Stomach (tissue), 9 donors: ENCODE measurements around the gene TAGLN2. TPM values are rescaled to one million over a fixed set of nuclear protein-coding genes. Genes with fewer than 3 reads are reported as not detected.

Experiments
- DNase-seq, 2 donors: peaks; one replicate each; pipeline versions ENCODE4 v3.0.0 to v3.0.0-alpha.2; 2013 to 2019
- H3K27ac ChIP-seq, 5 donors: fragments of 200-600 bp in 4 of 5; sonication (generic) in 4 of 5; one replicate each; pipeline ENCODE4 v1.5.1; 2013 to 2019; ENCODE audit warnings: mild to moderate bottlenecking in 1 of 5, moderate library complexity in 1 of 5
- H3K27me3 ChIP-seq, 3 donors: fragments of 200-600 bp; sonication (generic); one replicate each; pipeline ENCODE4 v1.5.1; 2017 to 2019; ENCODE audit warnings: mixed run types in 1 of 3
- H3K36me3 ChIP-seq, 4 donors: fragments of 200-600 bp; sonication (generic); 1 replicate in 3 of 4; 2 replicates in 1 of 4; pipeline ENCODE4 v1.5.1; 2016 to 2019
- H3K4me1 ChIP-seq, 4 donors: fragments of 200-600 bp; sonication (generic); one replicate each; pipeline ENCODE4 v1.5.1; 2016 to 2019
- H3K4me3 ChIP-seq, 4 donors: fragments of 200-600 bp; sonication (generic) in 3 of 4; one replicate each; pipeline ENCODE4 v1.5.1; 2016 to 2019; ENCODE audit warnings: mild to moderate bottlenecking in 1 of 4
- H3K9me3 ChIP-seq, 4 donors: fragments of 200-600 bp; sonication (generic); one replicate each; pipeline ENCODE4 v1.5.1; 2016 to 2019
- EP300 ChIP-seq: sonication (generic); formaldehyde crosslinking; IDR thresholded peaks from one replicate; pipeline ENCODE4 v1.6.1; 2017; ENCODE audit warnings: antibody characterized with exemption
- POLR2A ChIP-seq, 4 donors: fragments of 450-650 bp; IDR thresholded peaks; one replicate each; pipeline ENCODE4 v1.6.1; 2016; ENCODE audit warnings: antibody characterized with exemption in 4 of 4, control low read depth in 2 of 4, mild to moderate bottlenecking in 1 of 4, moderate library complexity in 1 of 4
- POLR2AphosphoS5 ChIP-seq, 3 donors: sonication (generic); formaldehyde crosslinking; IDR thresholded peaks; one replicate each; pipeline ENCODE4 v1.6.1; 2016; ENCODE audit warnings: antibody characterized with exemption in 3 of 3
- WGBS, 5 donors: extraction: QIAGEN DNeasy Blood & Tissue Kit in 3 of 5; methylation state at CpG; one replicate each; pipeline versions ENCODE4 v1.1.5 to v1.1.7; 2013 to 2018; 5-methylcytosine and 5-hydroxymethylcytosine counted together
- intact Hi-C: fragments of 100-400 bp; cut with DNase I; formaldehyde crosslinking; loops from one replicate; pipeline ENCODE4 v1.15.1; 2023; ENCODE audit warnings: low total_unique reads
- polyA plus RNA-seq, 3 donors: library from polyadenylated mRNA; stranded (reverse); fragments of 200-250 nt; gene quantifications; one replicate each; pipeline ENCODE4 v1.2.3, GENCODE V29; 2013
- total RNA-seq, 5 donors: library from RNA; depleted of rRNA; stranded (reverse); fragments of >200 nt; gene quantifications; one replicate each; pipeline versions ENCODE4 v1.1.0 to v1.2.3, GENCODE V29; 2014 to 2016
- TF ChIP-seq, protein P1 (sequence below), 7 experiments: fragments of 450-650 bp in 4 of 7; fragments of 200-600 bp in 3 of 7; sonication (generic) in 3 of 7; IDR thresholded peaks; one replicate each; pipeline ENCODE4 v1.5.1; 2016 to 2019; ENCODE audit warnings: antibody characterized with exemption in 7 of 7, control low read depth in 2 of 7, mild to moderate bottlenecking in 1 of 7
- donor health status: healthy with polysubstance abuse.
- donor health status: Bipolar disorder and iron deficiency.
- donor health status: healthy.

The TAGLN2 gene
- total and polyA plus RNA-seq, 8 donors, result 49.0 to 1,290 (median 292) TPM

DNA sequence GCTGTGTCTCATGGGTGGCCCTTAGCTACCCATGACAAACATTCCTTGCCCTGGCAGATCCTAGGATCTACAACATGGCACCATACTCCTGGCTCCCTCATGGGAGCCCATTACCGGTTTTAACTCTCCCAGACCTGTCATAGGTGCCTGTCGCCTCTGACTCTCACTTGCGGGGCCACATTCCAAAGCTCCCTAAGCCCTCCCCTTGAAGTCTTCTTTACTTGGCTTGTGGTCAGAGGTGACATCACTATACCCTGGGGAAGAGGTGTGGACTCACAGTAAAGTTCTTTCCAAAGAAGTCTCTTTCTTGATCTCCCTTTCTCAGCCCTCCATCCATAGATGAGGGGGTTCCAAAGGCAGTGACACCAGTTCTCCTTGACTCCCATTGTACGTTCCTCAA, 34.1 kb upstream of the TAGLN2 start:
- 56 to 73% (median 69%) methylated on average over 4 of the region's 4 CpGs for WGBS, 5 donors
- no peak for TF ChIP-seq POLR2AphosphoS5 (IDR thresholded peaks at IDR 0.05)
- TF ChIP-seq, protein P1, sequence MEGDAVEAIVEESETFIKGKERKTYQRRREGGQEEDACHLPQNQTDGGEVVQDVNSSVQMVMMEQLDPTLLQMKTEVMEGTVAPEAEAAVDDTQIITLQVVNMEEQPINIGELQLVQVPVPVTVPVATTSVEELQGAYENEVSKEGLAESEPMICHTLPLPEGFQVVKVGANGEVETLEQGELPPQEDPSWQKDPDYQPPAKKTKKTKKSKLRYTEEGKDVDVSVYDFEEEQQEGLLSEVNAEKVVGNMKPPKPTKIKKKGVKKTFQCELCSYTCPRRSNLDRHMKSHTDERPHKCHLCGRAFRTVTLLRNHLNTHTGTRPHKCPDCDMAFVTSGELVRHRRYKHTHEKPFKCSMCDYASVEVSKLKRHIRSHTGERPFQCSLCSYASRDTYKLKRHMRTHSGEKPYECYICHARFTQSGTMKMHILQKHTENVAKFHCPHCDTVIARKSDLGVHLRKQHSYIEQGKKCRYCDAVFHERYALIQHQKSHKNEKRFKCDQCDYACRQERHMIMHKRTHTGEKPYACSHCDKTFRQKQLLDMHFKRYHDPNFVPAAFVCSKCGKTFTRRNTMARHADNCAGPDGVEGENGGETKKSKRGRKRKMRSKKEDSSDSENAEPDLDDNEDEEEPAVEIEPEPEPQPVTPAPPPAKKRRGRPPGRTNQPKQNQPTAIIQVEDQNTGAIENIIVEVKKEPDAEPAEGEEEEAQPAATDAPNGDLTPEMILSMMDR (IDR thresholded peaks at IDR 0.05), result no peak
- TF ChIP-seq POLR2A (IDR thresholded peaks at IDR 0.05), result no peak
- no peak for TF ChIP-seq EP300
- H3K27me3 ChIP-seq, result no peaks in the 10 kb centered on the region
- no peaks in the 10 kb centered on the region for H3K9me3 ChIP-seq
- H3K4me3 ChIP-seq, result no peak overlapping the region
- DNase-seq, result peak in 1 of 2 donors; percentile 52
- intact Hi-C loops, result no loop called here
- no peaks in the 10 kb centered on the region for H3K36me3 ChIP-seq
- H3K4me1 ChIP-seq, result peaks cover 0 to 9% (median 8%) of the 10 kb centered on the region in 4 donors
- peak overlapping the region in 1 of 5 donors; percentile 42 for H3K27ac ChIP-seq

DNA sequence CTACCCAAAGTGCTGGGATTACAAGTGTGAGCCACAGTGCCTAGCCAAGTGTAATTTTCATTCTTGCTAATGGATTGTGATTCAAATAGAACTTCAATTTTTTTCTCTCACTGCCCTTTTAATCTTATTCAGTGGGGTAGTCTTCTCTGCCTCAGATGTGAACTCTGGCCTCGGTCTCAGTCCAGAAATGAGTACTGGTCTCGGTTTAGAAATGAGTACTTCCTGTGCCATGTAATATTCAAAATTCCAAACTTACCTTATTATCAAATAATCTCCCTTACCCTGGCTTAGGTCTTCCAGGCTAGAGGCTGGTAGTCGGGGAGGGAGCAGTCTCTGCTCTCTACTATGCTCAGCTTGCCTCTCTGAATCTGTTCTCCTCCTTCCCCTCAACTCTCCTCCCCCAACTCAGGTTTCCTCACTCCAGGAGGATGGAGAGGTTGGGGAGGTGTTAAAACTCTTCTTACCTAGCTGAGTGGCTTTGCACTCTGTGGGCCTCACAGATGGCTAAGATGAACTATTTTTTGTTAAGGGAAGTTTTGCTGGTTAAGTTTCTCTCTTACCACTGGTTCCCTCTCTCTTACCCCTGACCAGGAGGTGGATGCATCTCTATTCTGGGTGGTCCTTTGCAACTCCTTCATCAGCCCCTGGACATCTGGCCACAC, 33.5 kb upstream of the TAGLN2 start:
- Histone ChIP-seq H3K4me1 (peaks cover 0 to 15% (median 10%) of the 10 kb centered on the region in 4 donors), H3K27ac (peak overlapping the region in 3 of 5 donors; percentile 19 to 42 (median 22)), H3K36me3 (no peaks in the 10 kb centered on the region), H3K9me3 (no peaks in the 10 kb centered on the region), H3K4me3 (no peak overlapping the region), H3K27me3 (no peaks in the 10 kb centered on the region)
- WGBS, 5 donors, result 41 to 67% (median 54%) methylated on average over 3 of the region's 3 CpGs
- intact Hi-C loops, result no loop called here
- TF ChIP-seq POLR2A (IDR thresholded peaks at IDR 0.05) (no peak), POLR2AphosphoS5 (IDR thresholded peaks at IDR 0.05) (no peak), EP300 (no peak)
- TF ChIP-seq, protein P1 (IDR thresholded peaks at IDR 0.05), result no peak
- no peak for DNase-seq

DNA sequence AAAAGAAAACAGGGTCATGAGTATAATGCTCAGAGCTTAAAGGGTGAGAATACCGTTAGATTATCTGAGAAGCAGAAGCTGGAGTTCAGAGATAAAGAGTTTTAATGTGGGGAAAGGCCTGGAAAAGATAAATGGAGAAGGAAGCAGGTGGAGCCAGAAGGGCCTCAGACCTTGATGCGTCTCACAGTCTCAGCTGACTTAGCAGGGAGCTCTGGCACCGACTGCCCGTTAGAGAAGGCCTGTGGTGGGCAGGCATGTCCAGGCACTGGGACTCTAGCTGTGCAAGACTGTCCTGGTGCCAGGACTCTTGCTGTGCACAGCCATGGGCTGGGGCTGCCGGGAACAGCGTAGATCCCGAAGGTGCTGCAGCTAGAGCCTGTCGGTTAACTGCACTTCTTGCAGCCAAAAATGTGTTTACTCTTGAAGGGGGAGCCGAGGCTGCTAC, 32.5 kb upstream of the TAGLN2 start:
- no peaks in the 10 kb centered on the region for H3K9me3 ChIP-seq
- DNase-seq, result peak in 1 of 2 donors; percentile 70
- no peaks in the 10 kb centered on the region for H3K36me3 ChIP-seq
- peak overlapping the region in 4 of 5 donors; percentile 49 to 68 (median 55) for H3K27ac ChIP-seq
- H3K4me3 ChIP-seq, result no peak overlapping the region
- H3K4me1 ChIP-seq, result peaks cover 0 to 20% (median 12%) of the 10 kb centered on the region in 4 donors
- 21 to 45% (median 24%) methylated on average over 9 of the region's 9 CpGs for WGBS, 5 donors
- H3K27me3 ChIP-seq, result no peaks in the 10 kb centered on the region
- intact Hi-C loops, result no loop called here
- TF ChIP-seq, protein P1 (IDR thresholded peaks at IDR 0.05), result no peak
- TF ChIP-seq POLR2A (IDR thresholded peaks at IDR 0.05), result no peak
- no peak for TF ChIP-seq POLR2AphosphoS5 (IDR thresholded peaks at IDR 0.05)
- TF ChIP-seq EP300, result no peak

DNA sequence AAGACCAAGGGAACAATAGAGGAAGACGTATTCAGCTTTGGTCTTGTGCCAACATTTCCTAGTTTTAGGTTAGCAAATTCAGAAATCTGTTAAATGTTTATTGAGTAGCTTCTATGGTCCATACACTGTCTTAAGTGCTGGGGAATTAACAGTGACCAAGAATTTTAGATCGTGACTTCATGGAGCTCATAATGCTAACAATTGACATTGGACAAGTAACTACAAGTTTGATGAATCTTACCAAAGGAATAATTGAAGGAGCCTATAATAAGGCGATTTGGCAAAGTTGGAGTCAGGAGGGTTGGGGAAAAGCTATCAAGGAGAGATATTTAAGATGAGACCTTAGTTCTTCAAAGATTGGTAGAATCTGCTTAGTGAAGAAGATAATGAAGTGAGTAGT, 30.1 kb upstream of the TAGLN2 start:
- peaks cover 0 to 8% (median 0%) of the 10 kb centered on the region in 3 donors for H3K27me3 ChIP-seq
- H3K4me1 ChIP-seq, result peaks cover 0 to 20% (median 12%) of the 10 kb centered on the region in 4 donors
- TF ChIP-seq, protein P1 (IDR thresholded peaks at IDR 0.05), result no peak
- no peak for TF ChIP-seq EP300
- TF ChIP-seq POLR2AphosphoS5 (IDR thresholded peaks at IDR 0.05), result no peak
- TF ChIP-seq POLR2A (IDR thresholded peaks at IDR 0.05), result no peak
- no peaks in the 10 kb centered on the region for H3K9me3 ChIP-seq
- intact Hi-C loops, result no loop called here
- no peaks in the 10 kb centered on the region for H3K36me3 ChIP-seq
- 83 to 99% (median 89%) methylated on average over 3 of the region's 3 CpGs for WGBS, 5 donors
- no peak overlapping the region for H3K27ac ChIP-seq
- no peak for DNase-seq
- H3K4me3 ChIP-seq, result no peak overlapping the region
